ENCODE data around the gene TRIM36.

DNA sequence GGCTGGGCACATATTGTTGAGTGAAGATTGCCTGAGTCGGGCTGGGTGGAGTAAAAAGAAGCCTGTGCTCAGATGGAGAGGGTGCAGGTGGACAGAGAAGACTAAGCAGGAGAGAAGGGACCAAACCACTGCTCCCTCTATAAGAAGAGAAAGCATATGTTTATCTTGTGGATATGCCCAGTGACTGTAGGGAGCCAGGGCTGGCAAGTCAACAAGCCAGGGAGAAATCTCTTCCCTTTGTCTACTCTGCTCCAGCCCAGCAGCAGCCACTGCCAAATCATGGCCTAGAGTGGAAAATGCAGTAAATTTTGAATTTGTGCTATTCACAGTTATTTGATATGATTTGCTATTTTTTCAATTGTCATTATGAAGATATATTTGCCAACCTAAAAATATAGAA, 33.2 kb upstream of the TRIM36 start:
- no peak for TF ChIP-seq EZH2 (IDR thresholded peaks at IDR 0.05; ENCODE audit: borderline replicate concordance, insufficient read depth, low read length, poor library complexity, severe bottlenecking)
- TF ChIP-seq, protein P1, sequence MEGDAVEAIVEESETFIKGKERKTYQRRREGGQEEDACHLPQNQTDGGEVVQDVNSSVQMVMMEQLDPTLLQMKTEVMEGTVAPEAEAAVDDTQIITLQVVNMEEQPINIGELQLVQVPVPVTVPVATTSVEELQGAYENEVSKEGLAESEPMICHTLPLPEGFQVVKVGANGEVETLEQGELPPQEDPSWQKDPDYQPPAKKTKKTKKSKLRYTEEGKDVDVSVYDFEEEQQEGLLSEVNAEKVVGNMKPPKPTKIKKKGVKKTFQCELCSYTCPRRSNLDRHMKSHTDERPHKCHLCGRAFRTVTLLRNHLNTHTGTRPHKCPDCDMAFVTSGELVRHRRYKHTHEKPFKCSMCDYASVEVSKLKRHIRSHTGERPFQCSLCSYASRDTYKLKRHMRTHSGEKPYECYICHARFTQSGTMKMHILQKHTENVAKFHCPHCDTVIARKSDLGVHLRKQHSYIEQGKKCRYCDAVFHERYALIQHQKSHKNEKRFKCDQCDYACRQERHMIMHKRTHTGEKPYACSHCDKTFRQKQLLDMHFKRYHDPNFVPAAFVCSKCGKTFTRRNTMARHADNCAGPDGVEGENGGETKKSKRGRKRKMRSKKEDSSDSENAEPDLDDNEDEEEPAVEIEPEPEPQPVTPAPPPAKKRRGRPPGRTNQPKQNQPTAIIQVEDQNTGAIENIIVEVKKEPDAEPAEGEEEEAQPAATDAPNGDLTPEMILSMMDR (IDR thresholded peaks at IDR 0.05; ENCODE audit: poor library complexity, severe bottlenecking): no peak
- no peak for TF ChIP-seq EP300 (conservative IDR thresholded peaks at IDR 0.05; ENCODE audit: poor library complexity, severe bottlenecking)
- TF ChIP-seq SMC3 (conservative IDR thresholded peaks at IDR 0.05; ENCODE audit: poor library complexity): no peak
- TF ChIP-seq, protein P2, sequence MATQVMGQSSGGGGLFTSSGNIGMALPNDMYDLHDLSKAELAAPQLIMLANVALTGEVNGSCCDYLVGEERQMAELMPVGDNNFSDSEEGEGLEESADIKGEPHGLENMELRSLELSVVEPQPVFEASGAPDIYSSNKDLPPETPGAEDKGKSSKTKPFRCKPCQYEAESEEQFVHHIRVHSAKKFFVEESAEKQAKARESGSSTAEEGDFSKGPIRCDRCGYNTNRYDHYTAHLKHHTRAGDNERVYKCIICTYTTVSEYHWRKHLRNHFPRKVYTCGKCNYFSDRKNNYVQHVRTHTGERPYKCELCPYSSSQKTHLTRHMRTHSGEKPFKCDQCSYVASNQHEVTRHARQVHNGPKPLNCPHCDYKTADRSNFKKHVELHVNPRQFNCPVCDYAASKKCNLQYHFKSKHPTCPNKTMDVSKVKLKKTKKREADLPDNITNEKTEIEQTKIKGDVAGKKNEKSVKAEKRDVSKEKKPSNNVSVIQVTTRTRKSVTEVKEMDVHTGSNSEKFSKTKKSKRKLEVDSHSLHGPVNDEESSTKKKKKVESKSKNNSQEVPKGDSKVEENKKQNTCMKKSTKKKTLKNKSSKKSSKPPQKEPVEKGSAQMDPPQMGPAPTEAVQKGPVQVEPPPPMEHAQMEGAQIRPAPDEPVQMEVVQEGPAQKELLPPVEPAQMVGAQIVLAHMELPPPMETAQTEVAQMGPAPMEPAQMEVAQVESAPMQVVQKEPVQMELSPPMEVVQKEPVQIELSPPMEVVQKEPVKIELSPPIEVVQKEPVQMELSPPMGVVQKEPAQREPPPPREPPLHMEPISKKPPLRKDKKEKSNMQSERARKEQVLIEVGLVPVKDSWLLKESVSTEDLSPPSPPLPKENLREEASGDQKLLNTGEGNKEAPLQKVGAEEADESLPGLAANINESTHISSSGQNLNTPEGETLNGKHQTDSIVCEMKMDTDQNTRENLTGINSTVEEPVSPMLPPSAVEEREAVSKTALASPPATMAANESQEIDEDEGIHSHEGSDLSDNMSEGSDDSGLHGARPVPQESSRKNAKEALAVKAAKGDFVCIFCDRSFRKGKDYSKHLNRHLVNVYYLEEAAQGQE (IDR thresholded peaks at IDR 0.05; ENCODE audit: borderline replicate concordance): no peak
- no peak for TF ChIP-seq POLR2AphosphoS5 (IDR thresholded peaks at IDR 0.05)
- TF ChIP-seq RAD21 (conservative IDR thresholded peaks at IDR 0.05): no peak
- no peak for TF ChIP-seq MXI1 (conservative IDR thresholded peaks at IDR 0.05; ENCODE audit: poor library complexity, severe bottlenecking)
